Measurements from ENCODE around the gene MINDY3.

- no peak for TF ChIP-seq CTCF (IDR thresholded peaks at IDR 0.05)
- TF ChIP-seq CREB1 (CRISPR knock-in tag; IDR thresholded peaks at IDR 0.05): no peak
- no peak for TF ChIP-seq NFYB (CRISPR knock-in tag; conservative IDR thresholded peaks at IDR 0.05; ENCODE audit: low read depth)
- TF ChIP-seq FOXJ3 (CRISPR knock-in tag; IDR thresholded peaks at IDR 0.05; ENCODE audit: borderline replicate concordance): no peak
- no peak for TF ChIP-seq TEAD4 (CRISPR knock-in tag; IDR thresholded peaks at IDR 0.05)
Measured at GRCh38 chr10:15747632-15748031, 112.7 kb downstream of the MINDY3 start.

Measured in WTC11 (cell line).